PC-9 (cell line): Measurements from ENCODE around the gene ARF3.

ENCODE experiments used
- EZH2 ChIP-seq: fragments of 200-600 bp; sonication (generic); IDR thresholded peaks from 2 replicates; pipeline ENCODE4 v1.8.0; 2017; ENCODE audit warnings: antibody characterized with exemption, low read depth
- TF ChIP-seq, protein P1 (sequence below): fragments of 200-600 bp; sonication (generic); conservative IDR thresholded peaks from 2 replicates; pipeline ENCODE4 v1.6.1; 2017; ENCODE audit warnings: mixed run types, antibody characterized with exemption, mild to moderate bottlenecking, moderate library complexity

DNA sequence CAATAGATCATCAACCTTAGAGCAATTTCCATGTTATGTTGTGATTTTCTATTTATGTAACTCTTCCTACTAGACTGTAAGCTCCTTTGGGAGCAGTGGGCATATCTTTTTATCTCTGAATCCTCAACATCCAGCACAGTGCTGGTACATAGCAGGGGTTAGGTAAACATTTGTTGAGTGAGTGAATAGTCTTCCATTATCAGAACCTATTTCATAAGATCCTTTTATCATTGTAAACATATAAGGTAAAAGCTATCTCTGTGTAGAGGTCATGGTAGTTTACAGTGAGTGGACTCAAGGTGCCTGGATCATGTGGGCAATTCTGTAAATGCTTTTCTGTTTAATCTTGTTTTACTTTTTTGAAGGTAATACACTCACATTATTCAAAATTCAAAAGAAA is 47.1 kb downstream of the ARF3 start:
- TF ChIP-seq, protein P1, sequence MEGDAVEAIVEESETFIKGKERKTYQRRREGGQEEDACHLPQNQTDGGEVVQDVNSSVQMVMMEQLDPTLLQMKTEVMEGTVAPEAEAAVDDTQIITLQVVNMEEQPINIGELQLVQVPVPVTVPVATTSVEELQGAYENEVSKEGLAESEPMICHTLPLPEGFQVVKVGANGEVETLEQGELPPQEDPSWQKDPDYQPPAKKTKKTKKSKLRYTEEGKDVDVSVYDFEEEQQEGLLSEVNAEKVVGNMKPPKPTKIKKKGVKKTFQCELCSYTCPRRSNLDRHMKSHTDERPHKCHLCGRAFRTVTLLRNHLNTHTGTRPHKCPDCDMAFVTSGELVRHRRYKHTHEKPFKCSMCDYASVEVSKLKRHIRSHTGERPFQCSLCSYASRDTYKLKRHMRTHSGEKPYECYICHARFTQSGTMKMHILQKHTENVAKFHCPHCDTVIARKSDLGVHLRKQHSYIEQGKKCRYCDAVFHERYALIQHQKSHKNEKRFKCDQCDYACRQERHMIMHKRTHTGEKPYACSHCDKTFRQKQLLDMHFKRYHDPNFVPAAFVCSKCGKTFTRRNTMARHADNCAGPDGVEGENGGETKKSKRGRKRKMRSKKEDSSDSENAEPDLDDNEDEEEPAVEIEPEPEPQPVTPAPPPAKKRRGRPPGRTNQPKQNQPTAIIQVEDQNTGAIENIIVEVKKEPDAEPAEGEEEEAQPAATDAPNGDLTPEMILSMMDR = no peak
- TF ChIP-seq EZH2 = no peak
